Stimulated activated CD8-positive, alpha-beta memory T cell treated with anti-CD3 and anti-CD28 coated beads, Interleukin-4, amount 100 ng/mL, for 4 hours (primary cell): ENCODE data around the gene IFT20.

ENCODE experiments used
- DNase-seq, 2 donors: peaks; one replicate each; pipeline ENCODE4 v3.0.0-alpha.2; 2020; ENCODE audit warnings: low read depth in 2 of 2, low spot score in 1 of 2

Gene IFT20

GRCh38 chr17:28335201-28335958, at the start of gene IFT20, which contains the start of gene TNFAIP1:
Gene IFT20 (minus strand): TSS chr17:28335472. CDS start chr17:28331985, 3,487 bp downstream.
Gene TNFAIP1 (plus strand): TSS chr17:28335761. CDS start chr17:28339522, 3,761 bp downstream.
- peak; percentile 92 to 97 for DNase-seq

- DNase-seq, result no peak
Observed at GRCh38 chr17:28385037-28385400, 49.7 kb upstream of the IFT20 start.

GRCh38 chr17:28384281-28385036, 49.2 kb upstream of the IFT20 start:
- DNase-seq, result peak; percentile 28 to 29

- no peak for DNase-seq
Observed at GRCh38 chr17:28381141-28381825, 46.0 kb upstream of the IFT20 start.

- DNase-seq, result no peak
Observed at GRCh38 chr17:28379814-28380801, 44.8 kb upstream of the IFT20 start.

- DNase-seq, result no peak
Observed at GRCh38 chr17:28372945-28373274, 37.6 kb upstream of the IFT20 start.

- no peak for DNase-seq
Observed at GRCh38 chr17:28372203-28372944, 37.1 kb upstream of the IFT20 start.

- DNase-seq, result peak; percentile 65 to 72
Observed at GRCh38 chr17:28371245-28372202, 36.3 kb upstream of the IFT20 start, which contains the start of gene SARM1. Gene SARM1 (plus strand): TSS chr17:28371694. CDS start chr17:28372033, 339 bp downstream.

- DNase-seq, result no peak
Observed at GRCh38 chr17:28370744-28371103, 35.5 kb upstream of the IFT20 start.

GRCh38 chr17:28370035-28370743, 34.9 kb upstream of the IFT20 start, which contains the start of gene VTN:
Gene VTN (minus strand): TSS chr17:28370307. CDS start chr17:28370203, 104 bp downstream.
- DNase-seq, result no peak

GRCh38 chr17:28369684-28370034, 34.4 kb upstream of the IFT20 start:
- no peak for DNase-seq

GRCh38 chr17:28368915-28369683, 33.8 kb upstream of the IFT20 start:
- DNase-seq, result no peak

- DNase-seq, result no peak
Observed at GRCh38 chr17:28368306-28368831, 33.1 kb upstream of the IFT20 start.

- no peak for DNase-seq
Observed at GRCh38 chr17:28367641-28368305, 32.5 kb upstream of the IFT20 start.

GRCh38 chr17:28366605-28367004, 31.3 kb upstream of the IFT20 start:
- no peak for DNase-seq

GRCh38 chr17:28365487-28365886, 30.2 kb upstream of the IFT20 start:
- no peak for DNase-seq
